ENCODE measurements around the gene TOMM5.

Gene TOMM5

DNA sequence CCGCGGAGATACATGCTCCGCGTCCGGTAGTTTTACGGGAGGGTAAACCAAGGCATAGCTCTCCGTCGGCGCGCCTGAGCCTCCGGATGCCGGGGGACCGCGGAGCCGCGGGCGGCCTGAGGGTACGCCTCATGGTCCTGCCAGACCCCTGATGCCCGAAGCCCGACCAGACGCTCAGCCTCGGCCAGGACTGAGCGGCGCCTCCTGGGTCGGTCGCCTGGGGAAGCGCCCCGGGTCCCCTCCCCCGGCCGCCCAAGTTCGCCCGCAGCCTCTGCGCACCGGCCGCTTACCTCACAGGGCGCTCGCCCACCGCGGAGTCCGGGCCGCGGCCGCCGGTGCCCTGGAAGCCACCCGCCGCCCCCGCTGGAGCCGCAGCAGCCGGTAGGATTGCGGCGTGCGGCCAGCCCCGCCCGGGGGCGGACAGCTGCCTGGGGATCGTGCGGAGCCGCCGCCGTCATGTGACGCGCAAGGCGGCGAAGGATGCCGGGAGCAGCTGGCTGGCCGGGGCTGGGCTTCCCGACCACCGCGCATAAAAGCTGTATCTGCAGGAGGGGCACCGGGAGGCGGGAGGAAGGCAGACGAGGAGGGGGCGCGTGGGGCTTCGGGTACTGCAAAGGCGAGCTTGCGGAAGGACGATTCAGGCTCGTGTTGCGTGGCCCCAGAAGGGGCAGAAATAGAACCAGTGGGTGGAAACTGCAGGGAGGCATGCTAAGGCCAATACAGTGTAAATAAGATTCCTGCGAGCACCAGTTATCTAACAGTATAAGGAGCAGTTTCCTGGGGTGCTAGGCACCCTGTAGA lies 16.3 kb downstream of the TOMM5 start, which contains the start of gene FBXO10:
TSS of gene FBXO10 (minus strand) at position 460 of the 801 bp plus-strand sequence. CDS start 34,612 bp downstream, outside the sequence.
- H3K4me1 ChIP-seq (ENCODE audit: control insufficient read depth in 1 of 2, insufficient read depth in 1 of 2, low read depth in 1 of 2, low read length in 1 of 2): peaks cover 9 to 20% of the 10 kb centered on the region in 2 experiments
- H3K36me3 ChIP-seq: no peaks in the 10 kb centered on the region
- H3K9me3 ChIP-seq: no peaks in the 10 kb centered on the region
- TF ChIP-seq, protein P1, sequence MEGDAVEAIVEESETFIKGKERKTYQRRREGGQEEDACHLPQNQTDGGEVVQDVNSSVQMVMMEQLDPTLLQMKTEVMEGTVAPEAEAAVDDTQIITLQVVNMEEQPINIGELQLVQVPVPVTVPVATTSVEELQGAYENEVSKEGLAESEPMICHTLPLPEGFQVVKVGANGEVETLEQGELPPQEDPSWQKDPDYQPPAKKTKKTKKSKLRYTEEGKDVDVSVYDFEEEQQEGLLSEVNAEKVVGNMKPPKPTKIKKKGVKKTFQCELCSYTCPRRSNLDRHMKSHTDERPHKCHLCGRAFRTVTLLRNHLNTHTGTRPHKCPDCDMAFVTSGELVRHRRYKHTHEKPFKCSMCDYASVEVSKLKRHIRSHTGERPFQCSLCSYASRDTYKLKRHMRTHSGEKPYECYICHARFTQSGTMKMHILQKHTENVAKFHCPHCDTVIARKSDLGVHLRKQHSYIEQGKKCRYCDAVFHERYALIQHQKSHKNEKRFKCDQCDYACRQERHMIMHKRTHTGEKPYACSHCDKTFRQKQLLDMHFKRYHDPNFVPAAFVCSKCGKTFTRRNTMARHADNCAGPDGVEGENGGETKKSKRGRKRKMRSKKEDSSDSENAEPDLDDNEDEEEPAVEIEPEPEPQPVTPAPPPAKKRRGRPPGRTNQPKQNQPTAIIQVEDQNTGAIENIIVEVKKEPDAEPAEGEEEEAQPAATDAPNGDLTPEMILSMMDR (IDR thresholded peaks at IDR 0.05): no peak
- H3K4me3 ChIP-seq (ENCODE audit: low read depth in 1 of 2, low read length in 1 of 2): peak within 1 kb of the TSS; percentile 52 to 65
- no peak within 1 kb of the TSS for H3K27ac ChIP-seq
- H3K27me3 ChIP-seq: peaks cover 36% of the 10 kb centered on the region

DNA sequence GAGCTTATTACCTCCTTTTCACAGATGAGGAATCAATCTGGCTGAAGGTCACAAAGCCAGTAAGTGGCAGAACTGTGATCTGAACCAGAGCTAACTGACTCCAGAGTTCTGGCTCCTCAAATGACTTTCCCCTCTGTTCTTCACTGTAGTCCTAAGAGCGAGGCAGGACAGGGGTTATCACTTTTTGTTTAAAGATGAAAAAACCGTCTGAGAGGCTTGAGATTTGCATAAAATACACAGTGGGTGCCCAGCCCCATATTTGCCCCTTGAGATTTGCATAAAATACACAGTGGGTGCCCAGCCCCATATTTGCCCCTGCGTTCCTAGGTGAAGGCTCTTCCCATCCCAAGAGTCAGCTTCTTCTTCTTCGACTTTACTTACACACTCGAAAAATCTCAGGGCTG lies 16.9 kb downstream of the TOMM5 start:
- H3K27ac ChIP-seq: no peak overlapping the region
- no peaks in the 10 kb centered on the region for H3K36me3 ChIP-seq
- TF ChIP-seq, protein P1 (IDR thresholded peaks at IDR 0.05): no peak
- H3K4me1 ChIP-seq (ENCODE audit: control insufficient read depth in 1 of 2, insufficient read depth in 1 of 2, low read depth in 1 of 2, low read length in 1 of 2): peaks cover 9 to 20% of the 10 kb centered on the region in 2 experiments
- H3K27me3 ChIP-seq: peaks cover 36% of the 10 kb centered on the region
- H3K9me3 ChIP-seq: no peaks in the 10 kb centered on the region
- H3K4me3 ChIP-seq (ENCODE audit: low read depth in 1 of 2, low read length in 1 of 2): peak overlapping the region; percentile 52 to 65

DNA sequence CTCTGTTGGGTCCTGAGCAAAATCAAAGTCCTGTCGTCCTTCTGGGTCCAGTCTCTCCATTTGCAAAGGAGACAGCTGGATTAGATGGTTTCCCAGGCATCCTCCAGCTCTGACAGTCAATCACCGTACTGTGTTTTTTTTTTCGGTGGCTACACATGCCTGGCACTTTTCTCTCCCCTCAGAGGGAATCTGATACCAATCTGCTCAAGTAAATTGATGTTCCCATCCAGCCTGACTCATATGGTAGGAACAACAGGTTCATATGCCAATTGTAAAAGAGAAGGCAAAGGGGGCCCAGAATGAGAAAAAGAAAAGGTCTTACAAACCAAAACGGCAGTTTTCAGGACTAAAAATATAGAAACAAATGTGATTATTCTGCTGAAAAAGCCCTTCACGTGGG lies 17.4 kb downstream of the TOMM5 start:
- no peak overlapping the region for H3K4me3 ChIP-seq (ENCODE audit: low read depth in 1 of 2, low read length in 1 of 2)
- TF ChIP-seq, protein P1 (IDR thresholded peaks at IDR 0.05): no peak

DNA sequence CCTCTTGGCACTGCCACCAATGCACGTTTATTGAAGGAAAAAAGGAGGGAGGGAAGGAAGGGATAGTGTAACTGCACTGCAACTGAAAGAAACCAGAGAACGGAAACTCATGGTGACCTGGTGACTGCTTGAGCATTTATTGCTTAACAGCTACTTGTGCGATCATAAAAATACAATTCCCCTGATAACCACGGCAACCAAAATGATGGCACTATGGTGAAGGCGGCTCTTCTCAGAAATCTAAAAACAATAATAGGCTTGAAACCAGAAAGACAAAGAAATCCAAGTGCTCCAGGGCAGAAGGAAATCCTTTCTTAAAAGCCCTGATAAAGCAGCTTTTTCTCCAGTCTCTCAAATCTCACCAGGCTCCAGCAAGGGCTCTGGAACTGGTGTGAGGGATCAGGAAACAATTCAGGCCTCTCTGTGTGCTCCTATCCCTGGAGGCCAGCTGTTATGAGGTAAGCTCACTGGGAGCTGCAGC lies 18.1 kb downstream of the TOMM5 start:
- Histone ChIP-seq H3K4me3 (ENCODE audit: low read depth in 1 of 2, low read length in 1 of 2) (no peak overlapping the region), H3K36me3 (no peaks in the 10 kb centered on the region), H3K27me3 (peaks cover 36% of the 10 kb centered on the region), H3K27ac (no peak overlapping the region), H3K4me1 (ENCODE audit: control insufficient read depth in 1 of 2, insufficient read depth in 1 of 2, low read depth in 1 of 2, low read length in 1 of 2) (peaks cover 9 to 20% of the 10 kb centered on the region in 2 experiments), H3K9me3 (no peaks in the 10 kb centered on the region)
- TF ChIP-seq, protein P1 (IDR thresholded peaks at IDR 0.05): no peak

More for the DNA sequence above, 17.4 kb downstream of the TOMM5 start:
- Histone ChIP-seq H3K27ac (no peak overlapping the region), H3K4me1 (ENCODE audit: control insufficient read depth in 1 of 2, insufficient read depth in 1 of 2, low read depth in 1 of 2, low read length in 1 of 2) (peaks cover 9 to 20% of the 10 kb centered on the region in 2 experiments), H3K27me3 (peaks cover 36% of the 10 kb centered on the region), H3K36me3 (no peaks in the 10 kb centered on the region), H3K9me3 (no peaks in the 10 kb centered on the region)

DNA sequence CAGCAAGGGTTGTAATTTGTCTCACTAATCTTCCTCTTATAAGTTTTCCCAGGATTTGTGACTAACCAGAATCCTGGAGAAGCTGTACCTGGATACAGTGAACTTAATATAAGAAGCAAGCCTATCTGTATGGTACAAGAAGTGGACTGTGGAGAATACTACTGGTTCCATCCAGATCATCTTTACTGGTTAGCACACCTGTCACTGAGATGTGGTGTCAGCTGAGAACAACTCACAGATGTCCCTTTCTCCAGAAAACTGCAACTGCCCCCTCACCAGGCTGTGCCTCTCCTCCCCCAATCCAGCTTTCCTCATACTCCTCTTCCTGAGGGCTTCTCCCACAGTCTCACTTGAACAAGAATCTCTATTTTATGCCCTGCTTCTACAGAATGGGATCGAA lies 21.1 kb downstream of the TOMM5 start:
- Histone ChIP-seq H3K27me3 (peaks cover 24% of the 10 kb centered on the region), H3K36me3 (no peaks in the 10 kb centered on the region), H3K9me3 (no peaks in the 10 kb centered on the region), H3K4me3 (ENCODE audit: low read depth in 1 of 2, low read length in 1 of 2) (no peak overlapping the region), H3K4me1 (ENCODE audit: control insufficient read depth in 1 of 2, insufficient read depth in 1 of 2, low read depth in 1 of 2, low read length in 1 of 2) (peaks cover 6 to 15% of the 10 kb centered on the region in 2 experiments), H3K27ac (no peak overlapping the region)
- TF ChIP-seq, protein P1 (IDR thresholded peaks at IDR 0.05): no peak
